ENCODE measurements around the gene GABRA4. TPM values are rescaled to one million over a fixed set of nuclear protein-coding genes. Genes with fewer than 3 reads are reported as not detected.
A peak's percentile ranks its signal among the peaks of the same experiment; 100 is the strongest.

GABRA4 gene
- polyA plus RNA-seq, 12 donors = 0.01 to 1.9 (median 0.07) TPM; not detected in 5

DNA sequence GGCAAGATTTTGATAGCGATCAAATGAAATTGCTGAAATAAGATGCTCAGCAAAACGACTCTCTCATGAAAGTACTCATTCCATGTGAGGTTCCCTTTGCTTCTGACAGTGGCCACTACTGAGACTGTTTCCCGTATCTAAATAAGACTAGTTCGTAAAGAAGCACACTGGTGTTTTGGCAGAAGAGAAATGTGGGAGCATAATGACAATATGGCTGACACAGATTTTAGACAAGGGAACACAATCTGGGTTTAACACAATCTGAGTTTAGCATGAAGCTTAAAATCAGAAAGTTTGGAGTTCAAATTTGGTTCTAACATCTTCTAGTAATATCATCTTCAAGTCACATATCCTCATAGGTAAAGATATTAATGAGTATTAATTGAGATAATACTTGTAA is 13.7 kb downstream of the GABRA4 start:
- no peak for DNase-seq

DNA sequence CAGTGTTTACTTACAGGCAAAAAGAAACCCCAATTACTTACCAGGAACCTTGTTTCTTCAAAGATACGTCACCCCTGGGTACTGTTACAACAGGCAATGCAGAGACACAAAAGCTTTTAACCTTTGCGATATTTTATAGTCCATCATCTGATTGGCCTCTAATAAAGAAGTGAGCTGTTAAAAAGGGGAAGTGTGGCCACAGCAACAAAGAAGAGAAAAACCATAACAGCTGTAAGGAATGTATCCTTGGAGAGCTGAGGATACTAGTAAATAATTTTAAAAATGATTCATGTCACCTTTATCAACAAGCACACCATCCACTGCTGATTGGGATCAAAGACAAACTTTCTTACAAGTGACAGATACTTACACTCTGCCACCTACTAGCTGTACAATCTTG is 14.1 kb downstream of the GABRA4 start:
- DNase-seq = no peak

DNA sequence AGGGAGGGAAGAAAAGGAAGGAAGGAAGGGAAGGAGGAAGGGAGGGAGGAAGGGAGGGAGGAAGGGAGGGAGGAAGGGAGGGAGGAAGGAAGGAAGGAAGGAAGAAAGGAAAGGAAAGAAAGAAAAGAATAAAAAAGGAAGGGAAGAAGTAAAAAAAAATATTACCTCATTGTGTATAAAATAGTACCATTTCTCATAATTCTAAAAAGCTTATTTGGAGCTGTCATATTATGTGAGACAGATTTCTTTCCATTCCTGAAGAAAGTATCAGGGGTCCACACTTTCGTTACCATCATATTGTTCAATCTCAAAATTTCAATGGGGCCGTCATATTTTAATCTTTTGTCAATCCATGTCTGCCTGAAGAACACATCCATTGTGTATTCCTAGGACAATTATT is 16.1 kb downstream of the GABRA4 start:
- no peak for DNase-seq

DNA sequence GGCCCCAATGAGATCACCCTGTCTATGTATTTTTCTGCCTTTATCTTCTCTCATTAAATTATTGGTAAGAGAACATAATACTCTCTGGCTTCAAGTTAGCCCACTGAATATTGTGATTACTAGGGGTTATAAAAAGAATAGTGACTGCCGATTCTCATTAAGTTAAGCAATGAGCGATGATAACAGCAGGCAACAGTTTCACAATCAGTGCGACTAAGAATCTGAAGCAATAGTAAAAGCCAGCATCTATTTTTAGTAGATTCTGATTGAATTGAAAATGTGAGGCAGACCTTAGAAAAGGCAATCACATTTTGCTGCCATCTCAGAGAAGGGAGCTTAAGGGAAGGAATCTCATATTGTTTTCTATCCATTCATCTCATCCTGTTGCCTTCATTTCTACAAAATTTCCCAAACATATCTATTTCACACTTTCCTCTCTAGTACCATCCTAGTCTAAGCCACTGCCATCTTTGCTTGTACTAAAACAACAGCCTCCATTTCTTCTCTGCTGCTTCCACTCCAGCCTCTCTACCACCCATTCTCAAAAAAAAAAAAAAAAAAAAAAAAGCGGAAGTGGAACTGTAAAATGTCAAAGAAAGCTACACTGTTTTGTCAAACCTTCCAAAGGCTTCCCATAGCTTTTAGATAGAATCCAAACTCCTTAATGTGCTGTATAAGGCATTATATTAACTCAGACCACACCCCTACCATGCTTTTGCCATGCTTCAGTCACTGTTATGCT is 17.4 kb downstream of the GABRA4 start:
- no peak for DNase-seq

DNA sequence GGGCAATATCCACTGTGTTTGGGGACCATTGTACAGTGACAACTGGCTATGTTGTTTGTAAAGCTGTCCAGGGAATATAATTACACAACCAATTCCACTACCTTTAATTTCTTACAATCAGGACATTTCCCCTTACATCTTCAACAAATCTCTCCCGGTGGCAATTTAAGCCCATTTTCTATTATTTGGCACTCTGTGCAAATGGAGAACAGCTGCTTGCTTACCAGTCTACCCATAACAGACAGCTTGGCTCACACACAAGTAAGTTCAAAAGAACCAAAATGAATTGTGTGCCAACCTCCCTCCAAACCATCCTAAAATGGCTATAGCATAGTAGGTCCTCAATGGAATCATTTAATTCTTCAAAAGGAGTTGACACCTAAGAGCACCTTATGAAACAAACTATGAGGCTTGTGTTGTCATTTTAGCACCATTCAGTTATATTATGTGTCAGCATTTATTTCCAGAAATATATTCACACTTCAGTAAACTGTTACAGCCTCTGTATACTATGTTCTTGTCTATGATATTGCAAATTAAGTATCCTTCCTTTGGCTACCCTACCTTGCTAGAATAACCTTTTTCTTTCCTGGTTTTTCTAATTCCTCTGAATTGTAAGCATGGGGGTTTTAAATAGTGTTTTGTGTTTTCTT is 18.4 kb downstream of the GABRA4 start:
- DNase-seq = no peak

DNA sequence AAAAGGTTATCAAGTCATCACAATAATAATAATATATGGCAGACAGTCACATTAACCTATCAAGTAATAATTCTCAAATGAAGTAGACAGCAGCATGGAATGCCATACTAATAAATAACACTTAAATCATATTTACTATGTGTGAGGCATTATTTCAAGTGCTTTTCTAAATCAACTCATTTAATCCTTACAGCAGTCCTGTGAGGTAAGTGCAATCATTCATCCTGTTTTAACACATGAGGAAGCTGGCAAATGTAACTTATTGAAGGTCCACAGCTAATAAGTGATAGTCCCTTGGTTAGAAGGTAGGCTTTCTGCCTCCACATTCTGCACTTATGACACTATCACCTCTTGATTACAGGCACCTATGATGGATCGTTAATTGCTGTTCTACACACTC is 24.5 kb downstream of the GABRA4 start:
- no peak for DNase-seq

DNA sequence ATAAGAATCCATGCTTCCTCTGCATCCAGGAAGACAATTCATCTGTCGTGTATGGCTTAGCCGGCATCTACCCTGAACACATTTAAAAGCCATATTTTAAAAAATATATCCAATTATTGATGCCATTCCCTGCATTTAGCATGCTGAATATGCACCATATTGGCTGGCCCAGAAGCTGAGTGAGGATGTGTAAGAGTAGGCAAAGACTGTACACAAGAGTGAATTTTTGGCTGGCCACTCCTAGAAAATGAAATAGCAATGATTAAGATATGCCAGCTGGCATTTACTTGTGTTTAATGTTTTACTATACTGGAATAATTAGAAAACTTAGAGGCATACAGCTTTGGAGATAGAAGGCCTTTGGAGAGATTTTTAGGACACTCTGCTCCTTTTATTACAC is 25.8 kb downstream of the GABRA4 start:
- DNase-seq = no peak

DNA sequence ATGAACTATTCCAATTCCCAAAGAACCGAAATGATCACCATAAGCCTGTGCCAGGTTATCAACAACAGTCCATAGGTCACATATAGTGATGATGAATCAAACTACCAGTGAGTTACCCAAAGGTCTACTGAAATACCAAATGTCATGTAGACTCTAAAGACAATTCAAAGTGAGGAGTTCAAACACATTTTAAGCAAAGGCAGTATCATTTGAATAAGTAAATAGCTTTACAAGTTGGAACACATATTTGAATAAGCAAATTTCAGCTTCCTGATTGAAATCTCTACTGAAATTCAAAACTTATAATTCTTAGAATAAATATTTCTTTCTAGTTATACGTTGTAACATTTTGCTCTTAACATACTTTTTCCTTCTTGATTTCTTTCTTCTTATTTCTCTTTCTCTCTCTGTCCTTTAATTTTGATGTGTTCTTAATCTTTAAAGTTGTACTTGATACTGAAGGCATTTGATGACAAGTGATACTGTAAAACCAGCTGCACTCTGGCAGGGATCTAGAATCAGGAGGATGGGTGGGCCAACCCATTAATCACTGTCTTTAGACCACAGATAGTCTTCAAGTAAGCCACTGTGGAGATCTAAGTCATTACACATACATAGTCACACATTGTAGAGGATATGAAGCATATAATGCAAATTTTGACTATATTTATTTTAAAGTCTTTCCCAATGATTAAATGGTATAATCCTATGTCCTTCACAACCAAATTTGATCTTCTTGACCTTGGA is 34.5 kb downstream of the GABRA4 start:
- DNase-seq = no peak

DNA sequence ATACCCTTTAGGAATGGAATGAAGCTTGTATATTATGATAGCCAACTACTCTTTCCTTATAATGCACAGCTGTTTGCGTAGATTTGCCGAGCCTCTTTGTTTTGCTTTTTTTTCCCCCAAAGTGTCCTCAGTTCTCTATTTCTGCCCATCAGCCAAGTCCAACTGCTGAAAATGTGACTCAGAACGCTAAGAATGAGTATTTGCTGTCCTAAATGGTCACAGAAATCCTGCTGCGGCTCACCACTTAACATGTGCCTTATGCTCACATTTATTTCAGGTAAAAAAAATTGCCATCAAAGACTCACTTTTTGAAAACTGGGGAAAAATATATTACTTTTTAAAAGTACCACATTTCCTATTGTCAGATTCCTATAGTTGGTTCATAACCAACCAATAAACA is 36.9 kb downstream of the GABRA4 start:
- DNase-seq = no peak

DNA sequence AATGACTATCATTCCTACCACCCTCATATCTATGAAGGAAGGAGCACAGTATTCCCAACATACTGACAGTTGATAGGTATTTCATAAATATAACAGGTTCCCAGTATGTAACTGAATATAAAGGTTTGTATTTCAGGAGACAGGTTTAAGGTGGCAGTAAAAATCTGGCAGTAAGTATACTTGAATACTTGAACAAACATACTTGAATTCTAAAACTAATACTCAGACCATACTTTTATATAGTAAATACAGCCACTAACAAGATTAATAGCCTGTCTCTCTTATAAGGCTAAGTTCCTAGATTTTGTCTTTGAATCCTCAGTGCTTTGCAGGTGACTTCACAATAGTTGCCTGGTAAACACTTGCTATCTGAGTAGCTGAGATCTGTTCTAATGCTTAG is 37.8 kb downstream of the GABRA4 start:
- no peak for DNase-seq

DNA sequence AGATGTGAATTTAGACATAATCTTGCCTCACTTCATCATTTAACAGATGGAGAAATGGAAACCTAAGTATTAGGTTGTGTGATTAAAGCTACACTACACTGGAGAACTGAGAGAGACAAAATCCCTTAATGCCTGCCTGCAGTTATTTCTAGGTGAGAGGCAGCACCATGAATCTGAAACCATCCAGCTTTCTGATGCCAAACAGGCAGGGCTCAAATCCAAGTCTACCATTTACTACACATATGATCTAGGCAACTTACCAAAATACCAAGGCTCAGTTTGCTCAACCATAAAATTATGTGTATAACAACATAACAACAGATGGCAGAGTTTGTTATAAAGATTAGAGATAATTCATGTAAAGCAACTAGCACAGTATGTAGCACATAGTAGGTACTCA is 38.7 kb downstream of the GABRA4 start:
- DNase-seq = no peak

DNA sequence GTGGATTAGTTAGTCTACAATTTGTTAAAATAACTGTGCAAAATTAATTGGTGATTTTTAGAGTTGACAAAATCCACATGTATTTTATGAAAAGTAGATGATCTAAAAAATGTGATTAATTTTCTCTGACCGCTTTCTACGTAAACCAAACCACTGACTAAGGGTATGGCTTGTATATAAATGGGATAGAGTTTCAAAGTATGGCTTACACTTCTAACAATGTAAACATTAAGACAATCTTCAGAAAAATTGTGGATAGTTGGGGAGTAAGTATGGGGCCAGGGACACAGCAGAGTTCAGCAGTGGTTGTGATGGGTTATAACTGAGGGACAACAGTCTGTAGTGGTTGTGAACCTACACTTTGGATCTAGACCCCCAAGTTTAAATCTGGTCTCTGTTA is 39.8 kb downstream of the GABRA4 start:
- no peak for DNase-seq

DNA sequence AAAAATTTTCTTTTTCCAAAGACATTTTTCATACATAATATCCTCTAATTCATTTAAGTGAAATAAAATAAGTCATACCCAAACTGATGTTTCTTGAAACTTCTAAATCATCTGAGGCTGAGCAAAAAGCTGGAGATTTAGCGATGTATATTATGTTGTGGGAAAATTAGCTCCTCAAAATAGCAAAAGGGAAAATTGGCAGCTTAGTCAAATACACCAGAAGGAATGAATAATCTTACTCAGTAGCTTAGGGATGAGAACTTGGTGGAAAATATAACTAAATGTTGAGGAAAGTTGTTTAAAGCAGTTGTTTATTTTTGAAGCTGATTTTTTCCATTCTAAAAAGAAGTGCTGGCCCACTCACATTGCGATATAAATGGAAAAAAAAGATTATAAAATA is 40.9 kb downstream of the GABRA4 start:
- no peak for DNase-seq

DNA sequence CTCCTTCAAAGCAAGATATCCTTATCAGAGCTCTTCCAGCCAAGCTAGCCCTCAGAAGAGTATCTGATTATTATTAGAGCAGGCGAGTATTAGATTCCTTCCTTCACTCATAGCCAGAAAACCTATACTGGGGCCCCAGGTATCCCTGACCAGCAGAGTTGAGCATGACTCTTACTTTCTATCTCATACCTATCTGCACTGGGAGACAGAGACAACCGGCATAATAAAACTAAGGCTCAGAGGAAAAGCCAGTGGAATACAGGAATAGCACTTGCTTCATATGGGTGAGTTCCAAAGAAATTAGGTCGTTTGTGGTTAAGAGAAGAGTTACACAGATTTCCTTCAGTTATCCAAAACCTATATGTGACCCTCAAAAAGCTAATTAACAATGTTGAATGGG is 42.6 kb downstream of the GABRA4 start:
- DNase-seq = no peak

DNA sequence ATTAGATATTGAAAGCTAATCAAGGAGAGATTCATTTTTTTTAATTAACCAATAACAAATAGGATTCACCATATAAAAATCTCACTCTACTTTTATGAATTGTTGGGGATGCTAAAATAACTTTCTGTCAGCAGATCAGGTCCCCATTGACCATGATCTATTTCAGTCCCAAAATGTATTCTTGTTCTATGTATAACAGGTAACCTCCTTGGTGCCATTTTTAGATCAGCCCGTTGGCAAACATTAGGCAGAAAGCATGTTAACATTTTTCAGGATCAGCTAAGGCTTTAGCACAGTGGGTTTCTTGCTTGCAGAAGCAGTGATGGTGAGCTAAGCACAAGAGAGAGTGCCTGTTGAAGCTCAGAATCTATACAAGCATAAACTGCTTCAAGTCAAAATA is 43.6 kb downstream of the GABRA4 start:
- DNase-seq = no peak

DNA sequence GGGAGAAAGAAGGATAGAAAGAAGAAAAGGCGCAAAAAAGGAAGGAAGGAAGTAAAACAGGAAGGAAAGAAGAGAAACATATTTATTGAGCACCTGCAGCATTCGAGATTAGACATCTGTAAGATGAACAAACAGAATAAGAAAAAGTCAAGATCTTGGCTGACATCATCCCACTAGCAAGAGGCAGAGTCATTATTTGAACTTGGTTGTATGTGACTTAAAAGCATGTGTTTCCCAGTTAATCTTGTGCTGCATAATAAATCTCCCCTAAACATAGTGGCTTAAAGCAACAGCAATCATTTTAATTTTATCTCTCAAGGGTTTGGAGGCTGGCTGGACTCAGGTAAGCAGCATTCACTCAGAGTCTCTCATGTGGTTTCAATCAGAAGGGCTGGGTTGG is 45.8 kb downstream of the GABRA4 start:
- DNase-seq = no peak

DNA sequence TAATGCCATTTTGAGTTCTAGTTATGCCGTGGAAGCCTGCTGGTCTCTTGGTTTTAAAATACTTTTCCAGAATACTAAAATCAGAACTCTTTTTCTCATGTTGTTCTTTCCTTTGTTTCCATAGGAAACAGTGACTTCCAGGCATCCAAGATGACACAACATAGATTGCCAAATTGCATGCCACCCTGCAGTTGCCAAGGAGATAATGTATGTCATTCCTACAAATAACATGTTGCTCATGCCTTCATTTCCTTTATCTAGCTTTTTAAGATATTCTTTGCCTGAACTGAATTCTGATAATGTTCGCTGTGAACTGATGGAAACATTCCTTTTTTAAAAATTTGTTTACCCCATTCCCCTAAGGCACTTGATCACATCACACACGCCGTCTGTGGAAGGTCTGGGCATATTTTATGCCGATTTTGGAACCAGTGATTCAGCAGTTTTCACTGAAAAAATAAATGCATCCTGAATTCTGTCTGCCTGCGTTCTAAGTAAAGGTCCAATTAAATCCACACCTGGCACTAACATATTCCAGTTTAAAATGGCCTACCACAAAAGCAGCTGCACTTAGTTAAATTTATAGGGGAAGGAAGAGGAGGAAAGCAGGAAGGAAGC is 46.4 kb downstream of the GABRA4 start:
- DNase-seq = no peak

DNA sequence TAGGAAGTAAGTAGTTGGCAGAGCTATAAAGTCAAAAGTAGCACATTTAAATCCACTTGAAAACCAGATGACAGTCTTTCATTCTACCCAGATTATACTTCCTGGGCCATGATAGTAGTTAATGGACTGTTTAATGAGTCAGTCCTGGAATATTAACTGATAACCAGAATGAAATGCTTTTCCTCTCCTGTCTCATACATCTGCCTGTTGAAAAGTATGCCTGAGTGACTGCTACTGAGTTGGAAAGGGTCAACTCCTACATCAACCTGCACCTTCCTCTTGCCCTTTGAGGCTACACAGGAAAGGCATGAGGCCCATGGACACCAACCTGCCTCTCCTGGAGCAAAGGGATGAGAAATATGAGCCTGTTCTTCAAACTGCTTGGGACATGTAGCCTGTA is 48.3 kb downstream of the GABRA4 start:
- DNase-seq = no peak

DNA sequence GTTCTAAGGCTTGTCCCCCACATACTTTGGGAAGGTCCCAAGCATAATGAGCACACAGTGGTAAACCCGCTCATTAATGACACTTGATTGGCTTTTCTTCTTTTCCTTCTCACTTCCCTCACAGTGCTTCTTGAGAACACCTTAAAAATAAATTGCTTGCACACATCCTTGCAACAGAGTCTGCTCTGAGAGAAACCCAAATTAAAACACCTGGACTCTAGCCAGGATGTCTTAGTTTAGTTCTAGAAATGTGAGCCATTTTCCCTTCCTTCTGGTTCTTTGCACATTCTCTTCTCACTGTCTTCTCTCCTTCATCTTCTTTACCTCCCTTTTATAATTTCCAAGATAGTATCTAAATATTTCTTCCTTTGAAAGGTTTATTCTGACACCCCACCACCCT is 49.0 kb downstream of the GABRA4 start:
- no peak for DNase-seq

DNA sequence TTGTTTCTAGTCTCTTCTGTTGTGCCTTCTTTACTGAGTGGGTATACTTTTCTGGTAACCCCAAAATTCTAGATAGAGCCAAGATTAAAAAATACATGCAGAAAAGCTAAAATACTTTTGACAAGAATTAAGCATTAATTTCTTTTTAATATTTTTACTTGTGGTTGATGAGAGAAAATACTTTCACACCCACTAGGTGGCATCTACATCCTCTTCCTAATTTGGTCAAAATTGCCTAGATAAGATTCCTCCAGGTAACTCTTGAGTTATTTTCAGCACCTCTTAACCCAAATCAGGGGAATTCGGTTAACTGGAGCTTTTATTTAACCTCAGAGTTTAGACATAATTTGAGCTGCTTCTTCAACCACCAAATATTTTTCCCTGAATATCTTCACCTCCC is 55.9 kb downstream of the GABRA4 start:
- DNase-seq = no peak

DNA sequence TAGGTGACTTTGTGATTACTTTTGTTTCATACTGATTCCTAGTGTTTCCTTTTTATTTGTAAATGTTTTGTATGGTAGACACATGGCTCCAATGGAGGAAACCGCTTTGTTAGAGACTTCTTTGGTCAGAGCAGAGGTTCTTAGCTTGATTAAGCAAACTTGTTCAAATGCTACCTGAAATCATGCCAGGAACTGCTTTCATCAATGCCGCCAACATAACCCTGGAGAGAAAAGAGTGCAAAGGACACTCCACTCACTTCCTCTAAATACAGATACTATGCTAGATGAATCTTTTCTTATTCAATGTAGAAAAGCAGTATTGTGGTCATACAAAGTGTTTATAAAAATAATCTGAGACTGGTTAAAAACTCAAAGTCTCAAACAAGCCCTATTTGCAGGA is 58.7 kb downstream of the GABRA4 start:
- DNase-seq = no peak

DNA sequence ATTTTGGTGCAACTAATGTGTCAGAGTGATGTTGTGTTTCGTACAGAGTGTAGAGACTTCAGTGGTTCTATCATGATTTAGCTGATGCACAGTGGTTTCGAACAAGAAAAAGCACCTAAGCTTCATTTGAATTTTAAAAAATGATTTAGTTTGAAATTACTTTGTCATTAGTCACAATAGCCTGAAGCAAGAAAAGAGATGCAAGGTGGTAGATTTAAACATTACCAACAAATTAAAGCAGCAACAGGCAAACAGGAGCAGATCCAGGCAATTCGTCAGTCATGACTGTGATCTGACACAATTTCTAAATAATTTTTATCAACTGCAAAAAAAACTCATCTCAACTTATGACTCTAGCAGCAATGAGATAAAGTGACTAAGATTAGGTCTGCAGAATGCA is 59.7 kb downstream of the GABRA4 start:
- no peak for DNase-seq

DNA sequence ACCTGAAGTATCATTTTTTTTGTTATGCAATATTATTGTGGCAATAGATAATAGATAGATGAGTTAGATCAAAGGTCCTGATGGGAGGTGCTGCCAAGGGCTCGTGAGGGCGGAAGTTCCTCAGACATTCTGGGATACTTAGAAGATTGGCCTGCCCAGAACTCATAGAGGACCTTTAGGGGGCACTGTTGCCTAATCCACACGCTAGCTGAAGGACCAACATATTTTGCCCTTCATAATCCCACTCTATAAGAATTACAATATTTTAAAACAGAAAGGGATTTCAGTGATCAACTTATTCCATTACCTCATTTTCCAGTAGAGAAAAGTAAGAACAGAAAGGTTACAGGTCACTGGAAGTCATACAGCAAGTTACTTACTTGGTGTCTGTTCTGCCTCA is 61.4 kb downstream of the GABRA4 start:
- DNase-seq = peak; percentile 9

Data from muscle of arm (tissue), 12 donors.